Central memory CD8-positive, alpha-beta T cell (primary cell): ENCODE measurements around the gene PRDM7.
A peak's percentile ranks its signal among the peaks of the same experiment; 100 is the strongest.
"Not testable (repeated sequence)": the region's sequence is repeated elsewhere in the genome, so short reads cannot be mapped to it uniquely, and the experiment has no call there.

Experiments
- ATAC-seq: fragments of 150-1000 bp; cut with Tn5 transposase; replicated peaks from 2 replicates; pipeline ENCODE4 v1.10.0; 2022; ENCODE audit warnings: mild to moderate bottlenecking, moderate FRiP score, moderate number of reproducible peaks; ENCODE audit not compliant: poor library complexity, severe bottlenecking; ENCODE audit errors: extremely low read depth
- DNase-seq, 2 donors: peaks; one replicate each; pipeline ENCODE4 v3.0.0; 2021; ENCODE audit warnings: low spot score in 2 of 2
- H3K27ac Mint-ChIP-seq: one replicate; pipeline ENCODE4 v1.8.0; 2022; ENCODE audit warnings: low read depth, mild to moderate bottlenecking, moderate library complexity, mixed read lengths
- H3K27me3 Mint-ChIP-seq: one replicate; pipeline ENCODE4 v1.8.0; 2022; ENCODE audit warnings: mixed read lengths
- H3K36me3 Mint-ChIP-seq: one replicate; pipeline ENCODE4 v1.8.0; 2022; ENCODE audit warnings: mild to moderate bottlenecking, moderate library complexity, mixed read lengths; ENCODE audit not compliant: insufficient read depth
- H3K4me1 Mint-ChIP-seq: one replicate; pipeline ENCODE4 v1.8.0; 2022; ENCODE audit warnings: mixed read lengths
- H3K4me3 Mint-ChIP-seq: one replicate; pipeline ENCODE4 v1.8.0; 2022; ENCODE audit warnings: mild to moderate bottlenecking, moderate library complexity, mixed read lengths
- H3K9me3 Mint-ChIP-seq: one replicate; pipeline ENCODE4 v1.8.0; 2022; ENCODE audit warnings: mixed read lengths

The PRDM7 gene

DNA sequence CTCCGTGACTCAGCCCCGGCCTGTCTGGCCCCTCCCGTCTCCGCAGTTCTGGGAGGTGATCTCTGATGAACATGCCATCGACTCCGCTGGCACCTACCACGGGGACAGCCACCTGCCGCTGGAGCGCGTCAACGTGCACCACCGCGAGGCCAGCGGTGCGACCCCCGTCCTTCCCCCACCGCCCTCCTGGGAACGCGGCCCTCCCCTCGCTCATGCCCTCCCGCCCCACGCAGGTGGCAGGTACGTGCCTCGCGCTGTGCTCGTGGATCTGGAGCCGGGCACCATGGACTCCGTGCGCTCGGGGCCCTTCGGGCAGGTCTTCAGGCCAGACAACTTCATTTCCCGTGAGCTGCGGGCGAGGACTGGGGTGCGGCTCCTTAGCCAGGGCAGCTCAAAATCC is 17.2 kb upstream of the PRDM7 start:
- H3K36me3 Mint-ChIP-seq, DNase-seq, H3K9me3 Mint-ChIP-seq, H3K4me3 Mint-ChIP-seq, H3K27me3 Mint-ChIP-seq, H3K27ac Mint-ChIP-seq, ATAC-seq, H3K4me1 Mint-ChIP-seq: not testable (repeated sequence)

GRCh38 chr16:90093799-90094198 is 16.7 kb upstream of the PRDM7 start:
- H3K4me3 Mint-ChIP-seq, H3K4me1 Mint-ChIP-seq, ATAC-seq, DNase-seq, H3K9me3 Mint-ChIP-seq, H3K27ac Mint-ChIP-seq, H3K36me3 Mint-ChIP-seq: not testable (repeated sequence)
- H3K27me3 Mint-ChIP-seq: peaks cover 12% of the 10 kb centered on the region

DNA sequence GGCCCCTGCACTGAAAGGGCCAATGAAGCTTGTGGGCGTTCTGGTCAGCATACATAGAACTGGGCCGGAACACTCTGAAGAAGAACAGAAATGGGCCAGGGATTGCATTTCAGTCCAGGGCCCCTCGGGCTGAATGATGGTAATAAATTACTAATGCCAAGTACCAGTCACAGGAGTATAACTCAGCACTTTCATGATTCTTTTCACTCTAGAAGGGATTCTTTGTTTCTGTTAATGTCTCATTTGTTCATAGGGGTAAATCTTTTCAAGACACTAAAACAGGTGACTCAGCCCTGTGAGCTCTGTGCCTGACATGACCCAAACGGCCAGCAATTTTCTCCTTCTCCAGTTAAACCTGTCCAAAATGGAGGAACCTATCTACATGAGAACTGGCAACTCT is 15.7 kb upstream of the PRDM7 start:
- H3K4me3 Mint-ChIP-seq, DNase-seq, H3K36me3 Mint-ChIP-seq, H3K9me3 Mint-ChIP-seq, H3K4me1 Mint-ChIP-seq, H3K27ac Mint-ChIP-seq, ATAC-seq: not testable (repeated sequence)
- H3K27me3 Mint-ChIP-seq: peaks cover 21% of the 10 kb centered on the region

DNA sequence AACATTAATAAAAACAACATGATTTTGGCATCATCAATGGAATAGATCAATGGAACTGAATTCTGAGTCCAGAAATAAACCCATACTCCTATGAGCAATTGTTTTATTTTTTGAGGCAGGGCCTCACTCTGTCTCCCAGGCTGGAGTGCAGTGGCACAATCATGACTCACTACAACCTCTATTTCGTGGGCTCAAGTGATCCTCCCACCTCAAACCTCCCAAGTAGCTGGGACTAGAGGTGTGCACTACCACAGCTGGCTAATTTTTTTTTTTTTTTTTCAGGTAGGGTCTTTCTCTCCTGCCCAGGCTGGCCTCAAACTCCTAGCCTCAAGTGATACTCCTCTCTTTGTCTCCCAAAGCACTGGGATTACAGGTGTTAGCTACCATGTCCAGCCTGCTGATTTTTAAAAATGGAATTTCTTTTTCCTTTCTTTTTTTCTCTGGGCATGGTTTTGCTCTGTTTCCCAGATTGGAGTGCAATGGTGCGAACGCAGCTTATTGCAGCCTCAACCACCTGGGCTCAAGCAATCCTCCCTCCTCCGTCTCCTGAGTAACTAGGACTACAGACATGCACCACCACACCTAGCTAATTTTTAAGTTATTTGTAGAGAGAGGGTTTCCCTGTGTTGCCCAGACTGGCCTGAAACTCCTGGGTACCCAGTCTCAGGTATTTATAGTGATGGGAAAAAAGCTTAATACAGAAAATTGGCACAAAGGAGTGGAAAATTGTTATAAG is 7.3 kb upstream of the PRDM7 start:
- H3K27ac Mint-ChIP-seq: no peak overlapping the region
- no peak for DNase-seq
- no peak for ATAC-seq
- H3K4me1 Mint-ChIP-seq: peaks cover 17% of the 10 kb centered on the region
- H3K27me3 Mint-ChIP-seq: peaks cover 24% of the 10 kb centered on the region
- H3K36me3 Mint-ChIP-seq: peaks cover 12% of the 10 kb centered on the region
- H3K4me3 Mint-ChIP-seq: no peak overlapping the region
- no peaks in the 10 kb centered on the region for H3K9me3 Mint-ChIP-seq

DNA sequence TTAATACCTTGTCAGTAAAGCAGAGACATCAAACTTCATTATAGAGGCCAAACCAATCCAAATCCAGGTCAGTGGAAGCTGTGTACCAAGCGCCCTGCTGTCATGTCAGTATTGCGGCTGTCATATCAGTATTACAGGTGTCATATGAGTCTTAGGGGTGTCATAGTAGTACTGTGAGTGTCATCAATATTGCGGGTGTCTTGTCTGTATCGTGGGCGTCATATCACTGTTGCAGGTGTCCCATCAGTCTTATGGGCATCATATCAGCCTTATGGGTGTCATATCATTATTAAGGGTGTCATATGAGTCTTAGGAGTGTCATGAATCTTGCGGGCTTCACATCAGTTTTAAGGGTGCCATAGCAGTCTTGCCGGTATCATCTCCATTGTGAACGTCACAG is 6.0 kb upstream of the PRDM7 start:
- peak; percentile 15 for ATAC-seq
- Mint-ChIP-seq H3K27me3 (peaks cover 15% of the 10 kb centered on the region), H3K9me3 (no peaks in the 10 kb centered on the region), H3K27ac (peak overlapping the region; percentile 92), H3K36me3 (peaks cover 12% of the 10 kb centered on the region), H3K4me3 (peak overlapping the region; percentile 89), H3K4me1 (peaks cover 17% of the 10 kb centered on the region)
- no peak for DNase-seq

DNA sequence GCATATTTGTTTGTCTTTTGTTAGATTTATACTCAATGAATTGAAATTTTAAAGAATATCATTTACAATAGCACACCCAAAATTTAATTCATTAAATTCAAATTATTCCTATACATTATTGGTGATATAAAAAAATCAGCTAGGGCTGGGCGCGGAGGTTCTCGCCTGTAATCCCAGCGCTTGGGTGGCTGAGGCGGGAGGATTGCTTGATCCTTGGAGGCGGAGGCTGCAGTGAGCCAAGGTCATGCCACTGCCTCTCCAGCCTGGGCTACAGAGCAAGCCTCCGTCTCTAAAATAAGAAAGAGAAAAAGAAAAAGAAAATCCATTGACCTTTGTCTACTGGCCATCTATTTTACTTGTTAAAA is 4.5 kb upstream of the PRDM7 start:
- peak overlapping the region; percentile 92 for H3K27ac Mint-ChIP-seq
- H3K9me3 Mint-ChIP-seq: no peaks in the 10 kb centered on the region
- peaks cover 10% of the 10 kb centered on the region for H3K27me3 Mint-ChIP-seq
- H3K4me1 Mint-ChIP-seq: peaks cover 32% of the 10 kb centered on the region
- H3K4me3 Mint-ChIP-seq: peak overlapping the region; percentile 89
- ATAC-seq (no peak), DNase-seq (no peak)
- H3K36me3 Mint-ChIP-seq: peaks cover 18% of the 10 kb centered on the region

DNA sequence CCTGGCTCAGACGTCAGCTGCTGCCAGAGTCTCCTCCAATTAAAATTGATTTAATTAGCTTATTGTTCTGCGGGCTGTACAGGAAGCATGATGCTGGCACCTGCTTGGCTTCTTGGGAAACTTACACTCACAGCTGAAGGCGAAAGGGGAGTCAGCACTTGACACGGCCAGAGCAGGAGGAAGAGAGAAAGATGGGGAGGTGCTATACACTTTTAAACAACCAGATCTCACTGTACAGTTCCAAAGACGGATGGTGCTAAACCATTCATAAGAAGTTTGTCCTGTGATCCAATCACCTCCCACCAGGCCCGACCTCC is 1.4 kb upstream of the PRDM7 start:
- Mint-ChIP-seq H3K27me3 (peaks cover 21% of the 10 kb centered on the region), H3K4me3 (no peak overlapping the region)
- ATAC-seq: no peak

DNA sequence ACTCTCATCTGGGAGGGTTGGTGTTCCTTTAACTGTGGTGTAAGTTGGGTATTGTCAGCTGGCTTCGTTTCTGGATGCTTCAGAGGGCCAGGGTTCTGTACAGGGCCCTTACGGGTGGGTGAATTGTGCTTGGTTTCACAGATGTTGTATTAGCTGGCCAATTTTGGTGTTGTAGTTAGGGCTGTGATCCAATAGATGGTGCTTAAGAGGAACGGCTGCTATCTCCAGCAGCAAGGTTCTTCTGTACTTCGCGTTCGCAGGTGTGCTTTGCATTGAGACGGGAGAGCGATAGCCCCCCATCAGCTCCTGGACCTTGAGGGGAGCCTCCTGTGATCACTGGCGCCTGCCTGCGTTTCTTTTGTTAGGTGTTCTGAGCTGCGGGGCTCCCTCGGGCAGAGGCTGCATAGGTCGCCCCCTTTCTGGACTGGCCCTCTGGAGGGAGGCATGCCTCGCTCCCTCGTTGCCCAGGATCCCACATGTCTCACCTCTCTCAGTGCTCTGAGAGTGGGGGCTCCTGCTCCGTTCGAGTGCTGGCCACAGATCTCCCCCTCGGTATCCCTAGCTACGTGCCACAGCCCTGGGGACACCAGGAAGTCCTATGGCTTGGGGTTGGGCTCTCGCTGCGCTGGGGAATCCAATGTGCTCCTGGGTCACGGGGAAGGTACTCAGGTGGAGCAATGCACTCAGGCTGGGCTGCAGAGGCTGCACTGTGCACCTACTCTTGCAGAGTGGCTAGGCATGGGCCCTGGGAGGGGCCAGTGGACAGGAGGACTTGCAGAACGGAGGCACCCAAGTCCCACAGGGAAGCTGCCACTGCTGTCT is 837 bp upstream of the PRDM7 start:
- Mint-ChIP-seq H3K4me3 (peak overlapping the region; percentile 82), H3K9me3 (no peaks in the 10 kb centered on the region), H3K4me1 (peaks cover 32% of the 10 kb centered on the region), H3K27ac (peak overlapping the region; percentile 33), H3K27me3 (peaks cover 21% of the 10 kb centered on the region), H3K36me3 (peaks cover 16% of the 10 kb centered on the region)
- DNase-seq (no peak), ATAC-seq (peak; percentile 81)

More for the DNA sequence above, 1.4 kb upstream of the PRDM7 start:
- peaks cover 35% of the 10 kb centered on the region for H3K4me1 Mint-ChIP-seq
- peaks cover 18% of the 10 kb centered on the region for H3K36me3 Mint-ChIP-seq
- no peaks in the 10 kb centered on the region for H3K9me3 Mint-ChIP-seq
- no peak overlapping the region for H3K27ac Mint-ChIP-seq
- no peak for DNase-seq

DNA sequence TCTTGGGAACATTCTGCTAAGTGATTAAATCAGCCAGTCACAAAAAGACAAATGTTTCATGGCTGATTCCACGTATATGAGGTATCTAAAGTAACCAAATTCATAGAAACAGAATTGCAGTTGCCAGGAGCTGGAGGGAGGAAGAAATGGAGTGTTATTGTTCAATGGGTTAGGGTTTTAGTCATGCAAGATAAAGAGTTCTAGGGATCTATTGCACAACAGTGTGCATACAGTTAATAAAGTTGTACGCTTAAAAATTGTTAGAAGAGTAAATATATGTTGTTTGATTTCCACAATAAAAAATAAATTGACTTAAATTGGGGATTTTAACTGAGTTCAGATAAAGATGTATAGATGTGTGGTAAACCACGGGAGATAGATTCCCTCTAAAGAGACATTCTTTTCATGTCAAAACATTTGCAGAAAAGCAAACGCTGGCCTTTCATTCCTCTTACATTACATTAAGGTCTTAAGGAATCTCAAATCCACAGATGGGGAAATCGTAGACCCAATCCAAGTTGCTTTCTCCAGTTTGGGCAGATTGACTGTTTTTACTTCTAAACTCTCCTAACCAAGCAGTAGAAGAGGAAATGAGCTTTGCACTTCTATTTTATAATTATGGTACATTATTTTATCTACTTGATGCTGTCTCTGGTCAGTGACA is 4.6 kb downstream of the PRDM7 start:
- no peak for ATAC-seq
- Mint-ChIP-seq H3K9me3 (no peaks in the 10 kb centered on the region), H3K4me3 (no peak overlapping the region), H3K4me1 (peaks cover 14% of the 10 kb centered on the region), H3K27ac (no peak overlapping the region), H3K36me3 (peaks cover 10% of the 10 kb centered on the region), H3K27me3 (peaks cover 35% of the 10 kb centered on the region)
- DNase-seq: no peak

- Mint-ChIP-seq H3K4me3 (no peak overlapping the region), H3K27ac (no peak overlapping the region), H3K9me3 (no peaks in the 10 kb centered on the region), H3K4me1 (no peaks in the 10 kb centered on the region), H3K36me3 (peaks cover 4% of the 10 kb centered on the region), H3K27me3 (peaks cover 39% of the 10 kb centered on the region)
- DNase-seq: no peak
- no peak for ATAC-seq
Measured at GRCh38 chr16:90070440-90070839, 6.7 kb downstream of the PRDM7 start.

DNA sequence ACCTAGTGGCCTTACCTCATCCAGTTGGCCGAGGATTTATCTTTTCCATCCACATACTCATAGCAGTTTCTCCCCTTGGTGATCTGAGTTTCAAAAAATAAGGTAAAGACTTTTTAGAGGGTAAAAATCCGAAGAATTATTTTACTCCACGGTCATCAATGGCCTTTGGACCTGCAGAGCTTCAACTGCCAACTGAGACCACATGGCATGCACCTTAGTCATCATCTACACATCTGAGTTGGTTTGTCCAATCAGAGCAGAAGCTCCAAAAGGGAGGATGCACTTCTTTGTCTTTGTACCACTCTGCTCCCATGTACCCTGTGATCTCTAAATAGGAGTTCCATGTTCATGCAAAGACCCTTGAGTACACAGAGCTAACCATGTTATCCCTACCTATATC is 15.7 kb downstream of the PRDM7 start:
- Mint-ChIP-seq H3K27me3 (peaks cover 31% of the 10 kb centered on the region), H3K36me3 (peaks cover under 1% of the 10 kb centered on the region), H3K4me1 (peaks cover 15% of the 10 kb centered on the region), H3K4me3 (no peak overlapping the region), H3K9me3 (no peaks in the 10 kb centered on the region), H3K27ac (no peak overlapping the region)
- DNase-seq: no peak
- no peak for ATAC-seq

DNA sequence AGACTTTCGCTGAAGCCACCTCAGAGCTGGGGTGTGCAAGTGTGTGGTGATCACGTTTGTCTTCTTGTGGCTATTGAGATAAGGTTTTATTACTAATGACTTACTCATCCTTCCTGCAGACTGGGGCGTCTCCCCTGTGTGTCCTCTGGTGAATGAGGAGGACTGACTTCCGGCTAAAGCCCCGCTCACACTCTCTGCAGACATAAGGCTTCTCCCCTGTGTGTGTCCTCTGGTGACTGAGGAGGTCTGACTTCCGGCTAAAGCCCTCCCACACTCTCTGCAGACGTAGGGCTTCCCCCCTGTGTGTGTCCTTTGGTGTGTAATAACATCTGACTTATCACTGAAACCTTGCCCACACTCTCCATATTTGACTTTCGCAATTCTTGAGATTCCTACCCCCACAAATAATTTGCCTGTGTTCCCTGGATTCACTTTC is 19.4 kb downstream of the PRDM7 start:
- Mint-ChIP-seq H3K36me3 (peaks cover 5% of the 10 kb centered on the region), H3K27ac (no peak overlapping the region), H3K4me3 (no peak overlapping the region), H3K27me3 (peaks cover 8% of the 10 kb centered on the region), H3K4me1 (peaks cover 15% of the 10 kb centered on the region), H3K9me3 (peaks cover 16% of the 10 kb centered on the region)
- ATAC-seq (peak; percentile 78), DNase-seq (no peak)

- not testable (repeated sequence) for H3K36me3 Mint-ChIP-seq, ATAC-seq, H3K4me3 Mint-ChIP-seq, DNase-seq, H3K27ac Mint-ChIP-seq, H3K27me3 Mint-ChIP-seq
- peaks cover 16% of the 10 kb centered on the region for H3K9me3 Mint-ChIP-seq
- peaks cover 15% of the 10 kb centered on the region for H3K4me1 Mint-ChIP-seq
Measured at GRCh38 chr16:90056521-90056920, 20.6 kb downstream of the PRDM7 start.
